Kidney (tissue), 11 donors: ENCODE measurements around the gene NAIP. TPM values are rescaled to one million over a fixed set of nuclear protein-coding genes. Genes with fewer than 3 reads are reported as not detected.
"Not testable (repeated sequence)": the region's sequence is repeated elsewhere in the genome, so short reads cannot be mapped to it uniquely, and the experiment has no call there.

Experiments
- DNase-seq, 5 donors: peaks; one replicate each; pipeline ENCODE4 v3.0.0-alpha.2; 2013 to 2020
- FAIRE-seq: peaks from 2 replicates; lab custom pipeline; 2012; peaks lifted over from hg19 to GRCh38; lab: Jason Lieb, UNC
- H3K27ac ChIP-seq, 2 donors: one replicate each; pipeline ENCODE4 v1.7.0; 2013; ENCODE audit warnings: low read depth in 2 of 2, low read length in 2 of 2, inconsistent platforms in 1 of 2
- H3K27me3 ChIP-seq: one replicate; pipeline ENCODE4 v1.7.1; 2013; ENCODE audit warnings: low read length, inconsistent platforms; ENCODE audit not compliant: control insufficient read depth, insufficient read depth
- H3K36me3 ChIP-seq, 3 donors: one replicate each; pipeline versions ENCODE4 v1.7.0 to v1.7.1; 2013; ENCODE audit warnings: low read length in 3 of 3, control low read depth in 1 of 3, inconsistent platforms in 1 of 3; ENCODE audit not compliant: insufficient read depth in 3 of 3, control insufficient read depth in 2 of 3
- H3K4me1 ChIP-seq, 3 donors: one replicate each; pipeline versions ENCODE4 v1.7.0 to v1.7.1; 2013; ENCODE audit warnings: low read length in 3 of 3, inconsistent platforms in 1 of 3, low read depth in 1 of 3; ENCODE audit not compliant: control insufficient read depth in 2 of 3, insufficient read depth in 2 of 3
- H3K4me3 ChIP-seq, 3 donors: one replicate each; pipeline versions ENCODE4 v1.7.0 to v1.8.1; 2013; ENCODE audit warnings: low read length in 3 of 3, control low read depth in 1 of 3, inconsistent platforms in 1 of 3
- H3K9ac ChIP-seq, 3 donors: one replicate each; pipeline versions ENCODE4 v1.7.0 to v1.7.1; 2013; ENCODE audit warnings: low read length in 3 of 3, control low read depth in 1 of 3, inconsistent platforms in 1 of 3
- H3K9me3 ChIP-seq, 3 donors: one replicate each; pipeline versions ENCODE4 v1.7.0 to v1.7.1; 2013; ENCODE audit warnings: low read length in 3 of 3, control low read depth in 1 of 3, inconsistent platforms in 1 of 3; ENCODE audit not compliant: control insufficient read depth in 2 of 3, insufficient read depth in 1 of 3
- intact Hi-C: fragments of 100-400 bp; cut with DNase I; formaldehyde crosslinking; loops from one replicate; pipeline ENCODE4 v1.11.1; 2022
- polyA plus RNA-seq: library from polyadenylated mRNA; stranded (reverse); fragments of 350-450 nt; fragmentation: Illumina TruSeq; extraction: RNeasy Lipid Tissue Mini Kit (QIAGEN cat#74804); gene quantifications from one replicate; pipeline ENCODE4 v1.2.3, GENCODE V29; 2014; ENCODE audit warnings: low read depth, low replicate concordance; ENCODE audit not compliant: insufficient read depth
- total RNA-seq: library from RNA; stranded (reverse); fragmentation: NEBNext Ultra II Directional; extraction: Animal tissue kit (Norgen Biotek cat#: 25700); gene quantifications from one replicate; pipeline ENCODE4 v1.2.1, GENCODE V29; 2021
- donor health status: control.
- donor health status: control.
- donor health status: DM: yes; HTN: yes; CAD: no.
- donor health status: Normal renal cell carcinoma (clear cell type).

NAIP gene
- total and polyA plus RNA-seq, 2 donors from 2014 or later, result 5.7 to 43.1 TPM

DNA sequence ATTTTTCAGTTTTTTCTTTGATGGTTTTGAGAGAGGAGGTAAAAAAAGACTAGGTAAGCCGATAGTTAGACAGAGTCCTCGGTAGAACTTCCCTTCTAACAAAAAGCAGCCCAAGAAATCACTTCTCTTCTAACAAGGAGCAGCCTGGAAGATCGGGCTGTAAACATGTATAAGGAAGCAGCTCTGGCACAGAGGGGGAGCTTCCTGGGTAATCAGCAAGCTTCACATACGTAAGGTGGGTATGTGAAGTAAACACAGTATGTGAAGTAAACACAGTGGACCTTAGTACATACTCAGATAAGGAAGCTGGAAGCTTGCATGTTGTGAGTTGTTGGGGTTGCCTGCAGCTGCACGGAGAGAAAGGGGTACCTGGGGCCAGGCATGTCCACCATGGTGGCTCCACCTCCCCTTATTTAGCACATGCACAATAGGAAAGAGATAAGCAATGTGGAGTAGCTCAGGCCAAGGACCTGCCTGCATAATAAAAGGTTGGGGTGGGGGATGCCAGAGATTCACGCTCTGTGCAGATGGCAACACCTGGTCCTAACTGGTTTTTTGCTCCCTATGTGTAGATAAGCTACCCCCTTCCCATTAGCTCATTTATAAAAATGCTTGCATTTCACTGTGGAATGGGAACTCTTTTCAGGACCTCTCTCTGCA, 93.3 kb downstream of the NAIP start:
- H3K27me3 ChIP-seq, H3K9me3 ChIP-seq, H3K27ac ChIP-seq, H3K36me3 ChIP-seq, H3K4me3 ChIP-seq, H3K4me1 ChIP-seq, FAIRE-seq, DNase-seq, H3K9ac ChIP-seq, intact Hi-C loops: not testable (repeated sequence)

DNA sequence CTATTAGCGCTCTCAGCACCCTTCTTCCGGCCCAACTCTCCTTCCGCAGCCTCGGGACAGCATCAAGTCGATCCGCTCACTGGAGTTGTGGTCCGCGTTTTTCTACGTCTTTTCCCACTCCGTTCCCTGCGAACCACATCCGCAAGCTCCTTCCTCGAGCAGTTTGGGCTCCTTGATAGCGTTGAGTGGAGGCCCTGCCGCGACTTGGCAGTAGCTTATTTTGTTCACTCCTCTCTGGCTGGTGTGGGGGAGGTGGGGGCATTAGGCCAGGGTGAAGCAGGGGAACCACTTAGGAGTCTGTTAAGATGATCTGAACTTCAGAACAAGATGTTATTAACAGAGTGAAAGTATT, 100.0 kb downstream of the NAIP start:
- FAIRE-seq, intact Hi-C loops: not testable (repeated sequence)

More for the DNA sequence above, 100.0 kb downstream of the NAIP start:
- DNase-seq, H3K9me3 ChIP-seq, H3K27ac ChIP-seq, H3K9ac ChIP-seq, H3K4me3 ChIP-seq, H3K4me1 ChIP-seq, H3K36me3 ChIP-seq, H3K27me3 ChIP-seq: not testable (repeated sequence)

Other genes starting within 250 kb of the NAIP start
- gene SERF1A, start 124.7 kb downstream of the NAIP start, total RNA-seq, result 8.6 TPM
- gene SERF1A, start 124.7 kb downstream of the NAIP start, polyA plus RNA-seq, result 2.1 TPM
- gene SMN1, start 100.3 kb downstream of the NAIP start, total RNA-seq, result 26.6 TPM
- gene SMN1, start 100.3 kb downstream of the NAIP start, polyA plus RNA-seq, result 22.7 TPM
- 34.3 TPM for gene GTF2H2, start 42.3 kb upstream of the NAIP start, total RNA-seq
- 4.9 TPM for gene GTF2H2, start 42.3 kb upstream of the NAIP start, polyA plus RNA-seq